ENCODE data around the gene AUH. TPM values are rescaled to one million over a fixed set of nuclear protein-coding genes. Genes with fewer than 3 reads are reported as not detected.

The AUH gene
- total and polyA plus RNA-seq, 9 of the 15 experiments (the other 6 are each of a cell fraction or from before 2014, with no cell fraction given): 3.4 to 29.0 (median 10.1) TPM

GRCh38 chr9:91182429-91183225 lies 179.1 kb downstream of the AUH start (continued):
- TF ChIP-seq PKNOX1 (IDR thresholded peaks at IDR 0.05): no peak
- TF ChIP-seq ZBTB33 (CRISPR knock-in tag; IDR thresholded peaks at IDR 0.05): no peak
- peak; percentile 75; the same call in 1 of the 2 replicates for TF ChIP-seq CEBPG (CRISPR knock-in tag; IDR thresholded peaks at IDR 0.05)
- peak; percentile 89 to 91 for TF ChIP-seq CEBPG (tag; conservative IDR thresholded peaks at IDR 0.05 in 1 of 2, IDR thresholded peaks at IDR 0.05 in 1 of 2)
- TF ChIP-seq TRIM24 (IDR thresholded peaks at IDR 0.05): peak; percentile 83 to 86; a peak in 3 of 4 replicates
- TF ChIP-seq RAD21 (CRISPR knock-in tag; conservative IDR thresholded peaks at IDR 0.05 in 1 of 2, IDR thresholded peaks at IDR 0.05 in 1 of 2): peak in 1 of 2 experiments; percentile 39; a peak in 2 of 4 replicates
- no peak for TF ChIP-seq MCM2 (IDR thresholded peaks at IDR 0.05; ENCODE audit: low read depth)
- 0 out of 2 replicates have a peak, but pooled peaks have one; percentile 35 for TF ChIP-seq JUN (IDR thresholded peaks at IDR 0.05; ENCODE audit: borderline replicate concordance, low read depth, low read length)
- no peak for TF ChIP-seq JUN (CRISPR knock-in tag; IDR thresholded peaks at IDR 0.05; ENCODE audit: borderline replicate concordance)
- peak in 1 of 3 experiments; percentile 16; a peak in 1 of 6 replicates for TF ChIP-seq CTCF (IDR thresholded peaks at IDR 0.05 in 2 of 3, conservative IDR thresholded peaks at IDR 0.05 in 1 of 3; ENCODE audit: insufficient read depth in 2 of 3, low read depth in 1 of 3, low read length in 3 of 3)

All from K562 (cell line).